ENCODE data around the gene GOLGA6L1. TPM values are rescaled to one million over a fixed set of nuclear protein-coding genes. Genes with fewer than 3 reads are reported as not detected.
"Not testable (repeated sequence)": the region's sequence is repeated elsewhere in the genome, so short reads cannot be mapped to it uniquely, and the experiment has no call there.

GOLGA6L1 gene
- polyA plus RNA-seq (not detected in 3 replicates), polyA minus RNA-seq (not detected in 3 replicates)
- polyA plus RNA-seq (2011; ENCODE audit: low read depth), result not detected
- polyA plus RNA-seq (2011; cell fraction: cytosol; rRNA removed), result not detected in 2 replicates
- not detected in 2 replicates for polyA plus RNA-seq (2011; cell fraction: nucleus; rRNA removed)
- not detected in 2 replicates for polyA plus RNA-seq (2012; ENCODE audit: low replicate concordance)
- polyA minus RNA-seq (2011; cell fraction: cytosol; rRNA and poly(A)+ RNA removed), result not detected
- polyA minus RNA-seq (2011; cell fraction: nucleus; rRNA and poly(A)+ RNA removed), result not detected in 2 replicates

- DNase-seq (ENCODE audit: low read depth, low spot score); dilution Hi-C loops (cut with MboI; ENCODE audit: extremely low pct_ligation_motif_present, low sequenced_read_pairs); H3K4me3 ChIP-seq (ENCODE audit: control insufficient read depth in 2 of 3, extremely low read depth in 1 of 3, insufficient read depth in 2 of 3, low read depth in 1 of 3, low read length in 3 of 3); FAIRE-seq; H3K36me3 ChIP-seq (ENCODE audit: control insufficient read depth in 2 of 2, extremely low read depth in 1 of 2, insufficient read depth in 2 of 2, low read length in 2 of 2); H3K4me1 ChIP-seq (ENCODE audit: control insufficient read depth, extremely low read depth, insufficient read depth, low read length); H3K27ac ChIP-seq (ENCODE audit: control insufficient read depth, insufficient read depth, low read length); H3K27me3 ChIP-seq (ENCODE audit: control insufficient read depth, extremely low read depth, insufficient read depth, low read length); H3K4me2 ChIP-seq (ENCODE audit: control insufficient read depth, extremely low read depth, insufficient read depth, low read depth, low read length); H3K9ac ChIP-seq (ENCODE audit: control insufficient read depth, extremely low read depth, insufficient read depth, low read length); H4K20me1 ChIP-seq (ENCODE audit: control insufficient read depth, extremely low read depth, insufficient read depth, low read length); H3K79me2 ChIP-seq (ENCODE audit: control insufficient read depth, insufficient read depth, low read length); H3K9me1 ChIP-seq (ENCODE audit: control insufficient read depth, extremely low read depth, insufficient read depth, low read length); H2AFZ ChIP-seq (ENCODE audit: control insufficient read depth, low read length); H3K9me3 ChIP-seq (ENCODE audit: control insufficient read depth, low read depth, low read length): not testable (repeated sequence)
Measured at GRCh38 chr15:23136722-23137121, at the start of gene GOLGA6L1. Gene GOLGA6L1, minus strand, starts transcription at chr15:23136822. Its CDS starts 91 bp downstream, at chr15:23136731.

GRCh38 chr15:23181201-23181600, 44.6 kb upstream of the GOLGA6L1 start:
- H3K79me2 ChIP-seq (ENCODE audit: control insufficient read depth, insufficient read depth, low read length); H3K9ac ChIP-seq (ENCODE audit: control insufficient read depth, extremely low read depth, insufficient read depth, low read length); H3K36me3 ChIP-seq (ENCODE audit: control insufficient read depth in 2 of 2, extremely low read depth in 1 of 2, insufficient read depth in 2 of 2, low read length in 2 of 2); H3K9me3 ChIP-seq (ENCODE audit: control insufficient read depth, low read depth, low read length); H3K9me1 ChIP-seq (ENCODE audit: control insufficient read depth, extremely low read depth, insufficient read depth, low read length); H4K20me1 ChIP-seq (ENCODE audit: control insufficient read depth, extremely low read depth, insufficient read depth, low read length); H3K4me3 ChIP-seq (ENCODE audit: control insufficient read depth in 2 of 3, extremely low read depth in 1 of 3, insufficient read depth in 2 of 3, low read depth in 1 of 3, low read length in 3 of 3); FAIRE-seq; H3K27me3 ChIP-seq (ENCODE audit: control insufficient read depth, extremely low read depth, insufficient read depth, low read length); DNase-seq (ENCODE audit: low read depth, low spot score); H3K4me2 ChIP-seq (ENCODE audit: control insufficient read depth, extremely low read depth, insufficient read depth, low read depth, low read length); H2AFZ ChIP-seq (ENCODE audit: control insufficient read depth, low read length); dilution Hi-C loops (cut with MboI; ENCODE audit: extremely low pct_ligation_motif_present, low sequenced_read_pairs); H3K4me1 ChIP-seq (ENCODE audit: control insufficient read depth, extremely low read depth, insufficient read depth, low read length); H3K27ac ChIP-seq (ENCODE audit: control insufficient read depth, insufficient read depth, low read length): not testable (repeated sequence)

GRCh38 chr15:23180547-23180927, 43.9 kb upstream of the GOLGA6L1 start:
- H3K4me2 ChIP-seq (ENCODE audit: control insufficient read depth, extremely low read depth, insufficient read depth, low read depth, low read length); H3K4me3 ChIP-seq (ENCODE audit: control insufficient read depth in 2 of 3, extremely low read depth in 1 of 3, insufficient read depth in 2 of 3, low read depth in 1 of 3, low read length in 3 of 3); FAIRE-seq; dilution Hi-C loops (cut with MboI; ENCODE audit: extremely low pct_ligation_motif_present, low sequenced_read_pairs); H3K9ac ChIP-seq (ENCODE audit: control insufficient read depth, extremely low read depth, insufficient read depth, low read length); H3K36me3 ChIP-seq (ENCODE audit: control insufficient read depth in 2 of 2, extremely low read depth in 1 of 2, insufficient read depth in 2 of 2, low read length in 2 of 2); H3K27ac ChIP-seq (ENCODE audit: control insufficient read depth, insufficient read depth, low read length); H3K4me1 ChIP-seq (ENCODE audit: control insufficient read depth, extremely low read depth, insufficient read depth, low read length); H3K9me1 ChIP-seq (ENCODE audit: control insufficient read depth, extremely low read depth, insufficient read depth, low read length); H3K79me2 ChIP-seq (ENCODE audit: control insufficient read depth, insufficient read depth, low read length); H2AFZ ChIP-seq (ENCODE audit: control insufficient read depth, low read length); H3K9me3 ChIP-seq (ENCODE audit: control insufficient read depth, low read depth, low read length); H4K20me1 ChIP-seq (ENCODE audit: control insufficient read depth, extremely low read depth, insufficient read depth, low read length); H3K27me3 ChIP-seq (ENCODE audit: control insufficient read depth, extremely low read depth, insufficient read depth, low read length); DNase-seq (ENCODE audit: low read depth, low spot score): not testable (repeated sequence)

- H3K4me2 ChIP-seq (ENCODE audit: control insufficient read depth, extremely low read depth, insufficient read depth, low read depth, low read length); H3K4me3 ChIP-seq (ENCODE audit: control insufficient read depth in 2 of 3, extremely low read depth in 1 of 3, insufficient read depth in 2 of 3, low read depth in 1 of 3, low read length in 3 of 3); H3K4me1 ChIP-seq (ENCODE audit: control insufficient read depth, extremely low read depth, insufficient read depth, low read length); dilution Hi-C loops (cut with MboI; ENCODE audit: extremely low pct_ligation_motif_present, low sequenced_read_pairs); FAIRE-seq; H3K79me2 ChIP-seq (ENCODE audit: control insufficient read depth, insufficient read depth, low read length); H3K27me3 ChIP-seq (ENCODE audit: control insufficient read depth, extremely low read depth, insufficient read depth, low read length); H4K20me1 ChIP-seq (ENCODE audit: control insufficient read depth, extremely low read depth, insufficient read depth, low read length); H3K36me3 ChIP-seq (ENCODE audit: control insufficient read depth in 2 of 2, extremely low read depth in 1 of 2, insufficient read depth in 2 of 2, low read length in 2 of 2); H3K9me3 ChIP-seq (ENCODE audit: control insufficient read depth, low read depth, low read length); H3K9me1 ChIP-seq (ENCODE audit: control insufficient read depth, extremely low read depth, insufficient read depth, low read length); H3K27ac ChIP-seq (ENCODE audit: control insufficient read depth, insufficient read depth, low read length); H2AFZ ChIP-seq (ENCODE audit: control insufficient read depth, low read length); H3K9ac ChIP-seq (ENCODE audit: control insufficient read depth, extremely low read depth, insufficient read depth, low read length); DNase-seq (ENCODE audit: low read depth, low spot score): not testable (repeated sequence)
Measured at GRCh38 chr15:23179768-23180546, 43.3 kb upstream of the GOLGA6L1 start.

- H3K9me1 ChIP-seq (ENCODE audit: control insufficient read depth, extremely low read depth, insufficient read depth, low read length); H2AFZ ChIP-seq (ENCODE audit: control insufficient read depth, low read length); dilution Hi-C loops (cut with MboI; ENCODE audit: extremely low pct_ligation_motif_present, low sequenced_read_pairs); H3K36me3 ChIP-seq (ENCODE audit: control insufficient read depth in 2 of 2, extremely low read depth in 1 of 2, insufficient read depth in 2 of 2, low read length in 2 of 2); H4K20me1 ChIP-seq (ENCODE audit: control insufficient read depth, extremely low read depth, insufficient read depth, low read length); H3K4me3 ChIP-seq (ENCODE audit: control insufficient read depth in 2 of 3, extremely low read depth in 1 of 3, insufficient read depth in 2 of 3, low read depth in 1 of 3, low read length in 3 of 3); H3K9ac ChIP-seq (ENCODE audit: control insufficient read depth, extremely low read depth, insufficient read depth, low read length); H3K27me3 ChIP-seq (ENCODE audit: control insufficient read depth, extremely low read depth, insufficient read depth, low read length); H3K4me2 ChIP-seq (ENCODE audit: control insufficient read depth, extremely low read depth, insufficient read depth, low read depth, low read length); H3K79me2 ChIP-seq (ENCODE audit: control insufficient read depth, insufficient read depth, low read length); H3K9me3 ChIP-seq (ENCODE audit: control insufficient read depth, low read depth, low read length); FAIRE-seq; H3K4me1 ChIP-seq (ENCODE audit: control insufficient read depth, extremely low read depth, insufficient read depth, low read length); DNase-seq (ENCODE audit: low read depth, low spot score); H3K27ac ChIP-seq (ENCODE audit: control insufficient read depth, insufficient read depth, low read length): not testable (repeated sequence)
Measured at GRCh38 chr15:23176683-23177082, 40.1 kb upstream of the GOLGA6L1 start.

All from keratinocyte (primary cell).